ENCODE measurements around the gene LTBP3. TPM values are rescaled to one million over a fixed set of nuclear protein-coding genes. Genes with fewer than 3 reads are reported as not detected.

The LTBP3 gene
- total and polyA plus RNA-seq, 9 of the 15 experiments (the other 6 are each of a cell fraction or from before 2014, with no cell fraction given): 0.06 to 20.5 (median 4.8) TPM

DNA sequence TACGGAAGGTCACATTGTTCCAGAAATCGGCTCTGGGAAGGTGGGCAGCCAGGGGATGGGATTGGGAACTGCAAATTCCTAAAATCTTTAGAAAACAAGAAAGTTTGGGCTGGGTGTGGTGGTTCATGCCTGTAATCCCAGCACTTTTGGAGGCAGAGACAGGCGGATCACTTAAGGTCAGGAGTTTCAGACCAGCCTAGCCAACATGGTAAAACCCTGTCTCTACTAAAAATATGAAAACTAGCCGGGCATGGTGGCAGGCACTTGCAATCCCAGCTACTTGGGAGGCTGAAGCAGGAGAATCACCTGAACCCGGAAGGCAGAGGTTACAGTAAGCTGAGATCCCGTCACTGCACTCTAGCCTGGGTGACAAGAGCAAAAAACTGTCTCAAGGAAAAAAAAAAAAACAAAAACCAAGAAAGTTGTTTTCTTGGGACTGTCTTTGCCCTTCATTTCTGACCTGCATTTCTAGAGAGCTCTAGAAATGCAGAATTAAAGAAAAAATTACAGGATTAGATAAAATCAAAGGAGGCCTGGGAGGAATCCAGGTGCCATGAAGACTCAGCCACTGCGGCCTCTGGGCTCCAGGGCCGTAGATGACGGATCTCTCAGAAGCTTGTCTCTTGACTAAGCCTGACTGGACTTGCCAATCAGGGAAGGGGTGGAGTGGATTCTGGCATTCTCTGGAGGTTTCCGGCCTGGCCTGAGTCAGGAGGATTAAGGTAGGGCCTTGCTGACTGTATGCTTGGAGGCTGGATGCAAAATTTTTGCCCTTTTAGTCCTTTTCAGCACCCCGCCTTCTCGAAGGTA is 64.6 kb downstream of the LTBP3 start:
- POLR2A ChIA-PET: interaction anchor here (0.5 to 27.6 kb wide), 10 partner anchors 9 to 527 kb away, joined by 3 to 2118 read pairs (median 6); partner anchors contain the start of genes FOSL1, MALAT1 and NEAT1
- no peaks in the 10 kb centered on the region for H3K9me3 ChIP-seq (replicated peaks; ENCODE audit: control insufficient read depth, insufficient read depth, low read depth, low read length)
- CTCF ChIA-PET (ENCODE audit: low intra/inter-chr PET ratio): interaction anchor here (1.1 kb wide), 1 partner anchor 61 kb away, joined by 4 read pairs; no protein-coding TSS in a partner anchor
- peak overlapping the region; percentile 4 for H3K4me3 ChIP-seq
- H3K4me2 ChIP-seq (ENCODE audit: insufficient read depth, low read length): peak overlapping the region; percentile 81
- peak overlapping the region; percentile 84 for H3K27ac ChIP-seq (ENCODE audit: extremely low read depth, low read depth, low read length)
- peak overlapping the region; percentile 86 for H2AFZ ChIP-seq (ENCODE audit: low read depth, low read length)
- no peaks in the 10 kb centered on the region for H3K36me3 ChIP-seq (ENCODE audit: control insufficient read depth, insufficient read depth, low read length)
- H3K79me2 ChIP-seq (ENCODE audit: control insufficient read depth, insufficient read depth, low read length): peaks cover 71% of the 10 kb centered on the region
- no peaks in the 10 kb centered on the region for H3K9me1 ChIP-seq (ENCODE audit: control insufficient read depth, insufficient read depth, low read length)
- no TSS peak for BruUV-seq (replicated peaks)
- peak overlapping the region; percentile 71 to 88; a peak in 3 of 4 replicates for H3K9ac ChIP-seq (ENCODE audit: insufficient read depth in 1 of 2, low read depth in 2 of 2, low read length in 2 of 2)
- peaks cover 73% of the 10 kb centered on the region in 2 experiments for H3K4me1 ChIP-seq (replicated peaks in 1 of 2; ENCODE audit: control insufficient read depth in 2 of 2, insufficient read depth in 2 of 2, low read length in 2 of 2)
- DNase-seq (ENCODE audit: extremely low read depth in 1 of 4, low spot score in 3 of 4) (peak in 2 of 4 experiments; percentile 55 to 85), FAIRE-seq (peak; percentile 85), ATAC-seq (peak; percentile 4)
- H3K27me3 ChIP-seq (ENCODE audit: control insufficient read depth in 2 of 2, insufficient read depth in 2 of 2, low read length in 2 of 2): no peaks in the 10 kb centered on the region
- intact Hi-C loops (cut with micrococcal nuclease): no loop called here
- WGBS (ENCODE audit: insufficient coverage, low coverage, missing lambda C conversion rate): 13% methylated on average over 12 of the region's 12 CpGs
- H4K20me1 ChIP-seq (replicated peaks; ENCODE audit: control insufficient read depth, insufficient read depth, low read length): no peaks in the 10 kb centered on the region
- in situ Hi-C loops (cut with MboI): no loop called here
- TF ChIP-seq SMARCA4 (IDR thresholded peaks at IDR 0.05) (peak; percentile 40; the same call in 1 of the 2 replicates), HBP1 (CRISPR knock-in tag; IDR thresholded peaks at IDR 0.05) (no peak), DDX20 (tag; IDR thresholded peaks at IDR 0.05; ENCODE audit: low read depth) (0 out of 2 replicates have a peak, but pooled peaks have one; percentile 13), RBFOX2 (IDR thresholded peaks at IDR 0.05; ENCODE audit: low read depth, low read length) (no peak; the same call in none of the 2 replicates), ARNT (IDR thresholded peaks at IDR 0.05) (peak in 1 of 2 experiments; percentile 97; a peak in 2 of 4 replicates), ZNF766 (CRISPR knock-in tag; conservative IDR thresholded peaks at IDR 0.05) (0 out of 2 replicates have a peak, but pooled peaks have one; percentile 22), ZNF583 (CRISPR knock-in tag; IDR thresholded peaks at IDR 0.05) (0 out of 2 replicates have a peak, but pooled peaks have one; percentile 18), ZKSCAN8 (CRISPR knock-in tag; IDR thresholded peaks at IDR 0.05) (0 out of 2 replicates have a peak, but pooled peaks have one; percentile 20), BRD4 (IDR thresholded peaks at IDR 0.05) (no peak)
- TF ChIP-seq, protein P1, sequence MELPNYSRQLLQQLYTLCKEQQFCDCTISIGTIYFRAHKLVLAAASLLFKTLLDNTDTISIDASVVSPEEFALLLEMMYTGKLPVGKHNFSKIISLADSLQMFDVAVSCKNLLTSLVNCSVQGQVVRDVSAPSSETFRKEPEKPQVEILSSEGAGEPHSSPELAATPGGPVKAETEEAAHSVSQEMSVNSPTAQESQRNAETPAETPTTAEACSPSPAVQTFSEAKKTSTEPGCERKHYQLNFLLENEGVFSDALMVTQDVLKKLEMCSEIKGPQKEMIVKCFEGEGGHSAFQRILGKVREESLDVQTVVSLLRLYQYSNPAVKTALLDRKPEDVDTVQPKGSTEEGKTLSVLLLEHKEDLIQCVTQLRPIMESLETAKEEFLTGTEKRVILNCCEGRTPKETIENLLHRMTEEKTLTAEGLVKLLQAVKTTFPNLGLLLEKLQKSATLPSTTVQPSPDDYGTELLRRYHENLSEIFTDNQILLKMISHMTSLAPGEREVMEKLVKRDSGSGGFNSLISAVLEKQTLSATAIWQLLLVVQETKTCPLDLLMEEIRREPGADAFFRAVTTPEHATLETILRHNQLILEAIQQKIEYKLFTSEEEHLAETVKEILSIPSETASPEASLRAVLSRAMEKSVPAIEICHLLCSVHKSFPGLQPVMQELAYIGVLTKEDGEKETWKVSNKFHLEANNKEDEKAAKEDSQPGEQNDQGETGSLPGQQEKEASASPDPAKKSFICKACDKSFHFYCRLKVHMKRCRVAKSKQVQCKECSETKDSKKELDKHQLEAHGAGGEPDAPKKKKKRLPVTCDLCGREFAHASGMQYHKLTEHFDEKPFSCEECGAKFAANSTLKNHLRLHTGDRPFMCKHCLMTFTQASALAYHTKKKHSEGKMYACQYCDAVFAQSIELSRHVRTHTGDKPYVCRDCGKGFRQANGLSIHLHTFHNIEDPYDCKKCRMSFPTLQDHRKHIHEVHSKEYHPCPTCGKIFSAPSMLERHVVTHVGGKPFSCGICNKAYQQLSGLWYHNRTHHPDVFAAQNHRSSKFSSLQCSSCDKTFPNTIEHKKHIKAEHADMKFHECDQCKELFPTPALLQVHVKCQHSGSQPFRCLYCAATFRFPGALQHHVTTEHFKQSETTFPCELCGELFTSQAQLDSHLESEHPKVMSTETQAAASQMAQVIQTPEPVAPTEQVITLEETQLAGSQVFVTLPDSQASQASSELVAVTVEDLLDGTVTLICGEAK (IDR thresholded peaks at IDR 0.05): no peak
- TF ChIP-seq, protein P1 (CRISPR knock-in tag; IDR thresholded peaks at IDR 0.05): no peak
